Sigmoid colon (tissue), 4 donors: ENCODE data around the gene COL28A1.

Experiments
- CTCF ChIP-seq, 4 experiments: fragments of 450-650 bp in 3 of 4; fragments of 200-600 bp in 1 of 4; IDR thresholded peaks; one replicate each; pipeline ENCODE4 v1.5.1; 2016 to 2019; ENCODE audit warnings: antibody characterized with exemption in 4 of 4, mild to moderate bottlenecking in 3 of 4, moderate library complexity in 2 of 4
- POLR2A ChIP-seq, 2 donors: fragments of 450-650 bp; IDR thresholded peaks; one replicate each; pipeline ENCODE4 v1.6.1; 2016; ENCODE audit warnings: antibody characterized with exemption in 2 of 2, mild to moderate bottlenecking in 2 of 2, moderate library complexity in 2 of 2
- POLR2AphosphoS5 ChIP-seq, 4 donors: sonication (generic); formaldehyde crosslinking; IDR thresholded peaks; one replicate each; pipeline ENCODE4 v1.6.1; 2017; ENCODE audit warnings: antibody characterized with exemption in 4 of 4

- TF ChIP-seq CTCF (IDR thresholded peaks at IDR 0.05), result no peak
- no peak for TF ChIP-seq POLR2A (IDR thresholded peaks at IDR 0.05)
- no peak for TF ChIP-seq POLR2AphosphoS5 (IDR thresholded peaks at IDR 0.05)
These were observed 181.0 kb downstream of the COL28A1 start for GRCh38 chr7:7354674-7355073.
